Measurements from ENCODE around the gene ZP1.

DNA sequence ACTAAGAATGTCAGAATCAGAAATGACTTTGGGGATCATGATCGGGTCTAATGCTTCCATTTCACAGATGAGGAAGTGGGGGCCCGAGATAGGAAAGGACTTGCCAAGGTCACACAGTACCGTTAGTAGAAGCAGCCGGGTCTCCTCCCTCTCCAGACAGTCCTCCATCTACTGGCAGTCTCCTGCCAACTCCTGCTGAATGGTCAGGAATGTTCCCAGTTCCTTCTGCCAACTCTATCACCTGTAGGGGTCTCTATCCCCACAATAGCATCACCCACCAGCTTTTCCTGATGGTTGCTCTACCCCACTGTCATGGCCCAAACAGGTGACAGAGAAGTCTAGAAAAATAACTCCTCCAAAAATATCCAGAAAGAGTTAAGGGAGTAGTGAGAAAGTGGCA lies 49.3 kb upstream of the ZP1 start:
- no peak for TF ChIP-seq EZH2phosphoT487 (IDR thresholded peaks at IDR 0.05; ENCODE audit: insufficient read depth, low read depth)
- TF ChIP-seq EZH2 (IDR thresholded peaks at IDR 0.05; ENCODE audit: insufficient read depth, poor library complexity, severe bottlenecking), result no peak

Data from GM23248 (cell line).